GM23338 (cell line): ENCODE results near the gene CDHR3. TPM values are rescaled to one million over a fixed set of nuclear protein-coding genes. Genes with fewer than 3 reads are reported as not detected.

Source experiments
- ATAC-seq: fragments of 200-7000 bp; cut with Tn5 transposase; 3 replicates; pipeline ENCODE4 v1.9.1; 2020
- DNase-seq: peaks from one replicate; pipeline ENCODE4 v3.0.0-alpha.2; 2015; ENCODE audit warnings: low spot score
- H2AFZ ChIP-seq: fragments of 200-600 bp; sonication (generic); 2 replicates; pipeline ENCODE4 v1.8.0; 2016; ENCODE audit warnings: antibody characterized with exemption, mild to moderate bottlenecking, moderate library complexity
- H3F3A ChIP-seq: fragments of 200-600 bp; sonication (generic); replicated peaks from 2 replicates; pipeline ENCODE4 v1.8.0; 2017; ENCODE audit warnings: antibody characterized with exemption, mixed run types, low read depth
- H3K27ac ChIP-seq: fragments of 200-600 bp; sonication (generic); 2 replicates; pipeline ENCODE4 v1.6.1; 2016; ENCODE audit warnings: low read depth
- H3K27me3 ChIP-seq: fragments of 200-600 bp; sonication (generic); 2 replicates; pipeline ENCODE4 v1.8.0; 2016; ENCODE audit warnings: mild to moderate bottlenecking, mixed run types, moderate library complexity; ENCODE audit not compliant: insufficient read depth
- H3K36me3 ChIP-seq: fragments of 200-600 bp; sonication (generic); 2 replicates; pipeline ENCODE4 v1.8.0; 2016; ENCODE audit warnings: mild to moderate bottlenecking; ENCODE audit not compliant: insufficient read depth
- H3K4me1 ChIP-seq: fragments of 200-600 bp; sonication (generic); 2 replicates; pipeline ENCODE4 v1.8.0; 2016; ENCODE audit warnings: mild to moderate bottlenecking, moderate library complexity; ENCODE audit not compliant: insufficient read depth
- H3K4me2 ChIP-seq: fragments of 200-600 bp; sonication (generic); 2 replicates; pipeline ENCODE4 v1.7.1; 2017; ENCODE audit warnings: mixed run types
- H3K4me3 ChIP-seq: fragments of 200-600 bp; sonication (generic); 2 replicates; pipeline ENCODE4 v1.6.1; 2016; ENCODE audit warnings: mixed run types
- H3K79me2 ChIP-seq: fragments of 200-600 bp; sonication (generic); replicated peaks from 2 replicates; pipeline ENCODE4 v1.8.0; 2017; ENCODE audit warnings: mild to moderate bottlenecking; ENCODE audit not compliant: insufficient read depth
- H3K9me2 ChIP-seq: fragments of 200-600 bp; sonication (generic); 2 replicates; pipeline ENCODE4 v1.8.0; 2017; ENCODE audit not compliant: insufficient read depth
- H4K20me1 ChIP-seq: fragments of 200-600 bp; sonication (generic); replicated peaks from 2 replicates; pipeline ENCODE4 v1.8.0; 2017; ENCODE audit warnings: mild to moderate bottlenecking; ENCODE audit not compliant: insufficient read depth
- H3K27ac Mint-ChIP-seq: 2 replicates; pipeline ENCODE4 v1.8.0; 2020; ENCODE audit warnings: inconsistent platforms, mild to moderate bottlenecking, moderate library complexity, mixed read lengths
- H3K27me3 Mint-ChIP-seq: 3 replicates; pipeline ENCODE4 v1.8.0; 2022; ENCODE audit warnings: low read depth, mild to moderate bottlenecking, moderate library complexity, mixed read lengths, inconsistent platforms; ENCODE audit not compliant: insufficient read depth, poor library complexity
- H3K36me3 Mint-ChIP-seq: 3 replicates; pipeline ENCODE4 v1.8.0; 2021; ENCODE audit warnings: low read depth, mild to moderate bottlenecking, inconsistent platforms, moderate library complexity, mixed read lengths
- H3K4me1 Mint-ChIP-seq: 3 replicates; pipeline ENCODE4 v1.8.0; 2020; ENCODE audit warnings: mild to moderate bottlenecking, inconsistent platforms, mixed read lengths
- H3K4me3 Mint-ChIP-seq: 3 replicates; pipeline ENCODE4 v1.8.0; 2021; ENCODE audit warnings: moderate library complexity, mild to moderate bottlenecking, inconsistent platforms, mixed read lengths
- H3K9me3 Mint-ChIP-seq: 3 replicates; pipeline ENCODE4 v1.8.0; 2020; ENCODE audit warnings: moderate library complexity, mild to moderate bottlenecking, inconsistent platforms, mixed read lengths
- CREB1 ChIP-seq: fragments of 250-450 bp; sonication (Bioruptor Pico); IDR thresholded peaks from 2 replicates; pipeline ENCODE4 v1.5.0; 2020; ENCODE audit warnings: low read depth, mild to moderate bottlenecking, moderate library complexity
- ETS1 ChIP-seq: IDR thresholded peaks from 2 replicates; pipeline ENCODE4 v1.6.1; 2016; ENCODE audit warnings: antibody characterized with exemption
- EZH2 ChIP-seq: fragments of 200-600 bp; sonication (generic); IDR thresholded peaks from one replicate; pipeline ENCODE4 v1.8.0; 2017; ENCODE audit warnings: antibody characterized with exemption, mild to moderate bottlenecking, low read depth; ENCODE audit not compliant: unreplicated experiment
- EZH2phosphoT487 ChIP-seq: fragments of 200-600 bp; sonication (generic); IDR thresholded peaks from one replicate; pipeline ENCODE4 v1.8.1; 2018; ENCODE audit warnings: antibody characterized with exemption; ENCODE audit not compliant: unreplicated experiment
- JUNB ChIP-seq: IDR thresholded peaks from one replicate; pipeline ENCODE4 v1.6.1; 2016; ENCODE audit warnings: antibody characterized with exemption; ENCODE audit not compliant: unreplicated experiment
- NANOG ChIP-seq: IDR thresholded peaks from 2 replicates; pipeline ENCODE4 v1.6.1; 2016; ENCODE audit warnings: antibody characterized with exemption, borderline replicate concordance
- POLR2AphosphoS5 ChIP-seq: IDR thresholded peaks from 2 replicates; pipeline ENCODE4 v1.6.1; 2016; ENCODE audit warnings: antibody characterized with exemption, low read depth
- REST ChIP-seq: IDR thresholded peaks from one replicate; pipeline ENCODE4 v1.6.1; 2018; ENCODE audit warnings: antibody characterized with exemption; ENCODE audit not compliant: unreplicated experiment
- STAT1 ChIP-seq: IDR thresholded peaks from one replicate; pipeline ENCODE4 v1.6.1; 2016; ENCODE audit warnings: antibody characterized with exemption; ENCODE audit not compliant: unreplicated experiment
- ZNF114 ChIP-seq: fragments of 250-450 bp; sonication (Bioruptor Pico); IDR thresholded peaks from 2 replicates; pipeline ENCODE4 v1.5.0; 2020; ENCODE audit warnings: mild to moderate bottlenecking, moderate library complexity
- ZNF331 ChIP-seq: fragments of 250-450 bp; sonication (Bioruptor Pico); IDR thresholded peaks from 2 replicates; pipeline ENCODE4 v1.5.0; 2020; ENCODE audit warnings: low read depth, mild to moderate bottlenecking, moderate library complexity
- ZNF462 ChIP-seq: fragments of 250-450 bp; sonication (Bioruptor Pico); IDR thresholded peaks from 2 replicates; pipeline ENCODE4 v1.5.0; 2020; ENCODE audit warnings: mild to moderate bottlenecking, moderate library complexity
- polyA plus RNA-seq: library from polyadenylated mRNA; unstranded; fragments of >200 nt; fragmentation: Nextera tagmentation; extraction: Ambion mirVana; gene quantifications from 2 replicates; pipeline ENCODE4 v1.2.1, GENCODE V29; 2016
- total RNA-seq: library from RNA; depleted of rRNA; stranded (reverse); fragments of >200 nt; shearing (Covaris generic); gene quantifications from 2 replicates; pipeline ENCODE4 v1.2.3, GENCODE V29; 2014

Gene CDHR3
- total and polyA plus RNA-seq, 2 experiments from 2014 or later: 5.1 to 12.2 TPM

GRCh38 chr7:106018566-106019469 lies 55.8 kb downstream of the CDHR3 start (continued):
- TF ChIP-seq REST (no peak), STAT1 (no peak), ZNF331 (CRISPR knock-in tag) (no peak), EZH2phosphoT487 (no peak), CREB1 (CRISPR knock-in tag) (no peak)

- H3F3A ChIP-seq: no peaks in the 10 kb centered on the region
- no peaks in the 10 kb centered on the region for H3K27me3 ChIP-seq
- no peak overlapping the region for H3K27ac ChIP-seq
- ATAC-seq: no peak
- H3K9me2 ChIP-seq: peaks cover 17% of the 10 kb centered on the region
- no peaks in the 10 kb centered on the region for H3K36me3 Mint-ChIP-seq
- no peak overlapping the region for H2AFZ ChIP-seq
- no peak for DNase-seq
- H3K4me3 Mint-ChIP-seq: no peak overlapping the region
- TF ChIP-seq EZH2: no peak
- TF ChIP-seq ETS1: no peak
- no peak for TF ChIP-seq POLR2AphosphoS5
- no peak for TF ChIP-seq STAT1
- TF ChIP-seq NANOG: no peak
- no peak for TF ChIP-seq ZNF462 (CRISPR knock-in tag)
- TF ChIP-seq JUNB: no peak
- TF ChIP-seq EZH2phosphoT487: no peak
- no peak for TF ChIP-seq ZNF114
- no peaks in the 10 kb centered on the region for H4K20me1 ChIP-seq
- peaks cover 2% of the 10 kb centered on the region for H3K27me3 Mint-ChIP-seq
- H3K36me3 ChIP-seq: no peaks in the 10 kb centered on the region
- H3K27ac Mint-ChIP-seq: peak overlapping the region; percentile 26; the same call in 1 of the 2 replicates
- peaks cover 50% of the 10 kb centered on the region for H3K4me1 Mint-ChIP-seq
- H3K4me2 ChIP-seq: no peak overlapping the region
- no peaks in the 10 kb centered on the region for H3K79me2 ChIP-seq
- H3K9me3 Mint-ChIP-seq: no peaks in the 10 kb centered on the region
- no peak overlapping the region for H3K4me3 ChIP-seq
- peaks cover 33% of the 10 kb centered on the region for H3K4me1 ChIP-seq
Measured at GRCh38 chr7:106019470-106019820, 56.4 kb downstream of the CDHR3 start.
